Measurements from ENCODE around the gene GRAP2.

GRCh38 chr22:39877079-39877845 lies 23.6 kb upstream of the GRAP2 start:
- TF ChIP-seq, protein P1, sequence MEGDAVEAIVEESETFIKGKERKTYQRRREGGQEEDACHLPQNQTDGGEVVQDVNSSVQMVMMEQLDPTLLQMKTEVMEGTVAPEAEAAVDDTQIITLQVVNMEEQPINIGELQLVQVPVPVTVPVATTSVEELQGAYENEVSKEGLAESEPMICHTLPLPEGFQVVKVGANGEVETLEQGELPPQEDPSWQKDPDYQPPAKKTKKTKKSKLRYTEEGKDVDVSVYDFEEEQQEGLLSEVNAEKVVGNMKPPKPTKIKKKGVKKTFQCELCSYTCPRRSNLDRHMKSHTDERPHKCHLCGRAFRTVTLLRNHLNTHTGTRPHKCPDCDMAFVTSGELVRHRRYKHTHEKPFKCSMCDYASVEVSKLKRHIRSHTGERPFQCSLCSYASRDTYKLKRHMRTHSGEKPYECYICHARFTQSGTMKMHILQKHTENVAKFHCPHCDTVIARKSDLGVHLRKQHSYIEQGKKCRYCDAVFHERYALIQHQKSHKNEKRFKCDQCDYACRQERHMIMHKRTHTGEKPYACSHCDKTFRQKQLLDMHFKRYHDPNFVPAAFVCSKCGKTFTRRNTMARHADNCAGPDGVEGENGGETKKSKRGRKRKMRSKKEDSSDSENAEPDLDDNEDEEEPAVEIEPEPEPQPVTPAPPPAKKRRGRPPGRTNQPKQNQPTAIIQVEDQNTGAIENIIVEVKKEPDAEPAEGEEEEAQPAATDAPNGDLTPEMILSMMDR (IDR thresholded peaks at IDR 0.05 in 2 of 3, conservative IDR thresholded peaks at IDR 0.05 in 1 of 3; ENCODE audit: borderline replicate concordance in 1 of 3, insufficient read depth in 1 of 3, low read depth in 2 of 3, low read length in 2 of 3): no peak
- TF ChIP-seq, protein P2, sequence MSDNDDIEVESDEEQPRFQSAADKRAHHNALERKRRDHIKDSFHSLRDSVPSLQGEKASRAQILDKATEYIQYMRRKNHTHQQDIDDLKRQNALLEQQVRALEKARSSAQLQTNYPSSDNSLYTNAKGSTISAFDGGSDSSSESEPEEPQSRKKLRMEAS (IDR thresholded peaks at IDR 0.05): no peak
- no peak for TF ChIP-seq YY1 (IDR thresholded peaks at IDR 0.05; ENCODE audit: extremely low read depth, insufficient replicate concordance, low read depth, low read length)
- TF ChIP-seq JUND (IDR thresholded peaks at IDR 0.05): no peak
- TF ChIP-seq TCF7L2 (IDR thresholded peaks at IDR 0.05; ENCODE audit: borderline replicate concordance, extremely low read depth, insufficient read depth, insufficient read length): no peak
- no peak for TF ChIP-seq ZNF274 (IDR thresholded peaks at IDR 0.05; ENCODE audit: low read depth, low read length)
- no peak for TF ChIP-seq POLR2AphosphoS5 (IDR thresholded peaks at IDR 0.05; ENCODE audit: low read depth, low read length)
- TF ChIP-seq, protein P3, sequence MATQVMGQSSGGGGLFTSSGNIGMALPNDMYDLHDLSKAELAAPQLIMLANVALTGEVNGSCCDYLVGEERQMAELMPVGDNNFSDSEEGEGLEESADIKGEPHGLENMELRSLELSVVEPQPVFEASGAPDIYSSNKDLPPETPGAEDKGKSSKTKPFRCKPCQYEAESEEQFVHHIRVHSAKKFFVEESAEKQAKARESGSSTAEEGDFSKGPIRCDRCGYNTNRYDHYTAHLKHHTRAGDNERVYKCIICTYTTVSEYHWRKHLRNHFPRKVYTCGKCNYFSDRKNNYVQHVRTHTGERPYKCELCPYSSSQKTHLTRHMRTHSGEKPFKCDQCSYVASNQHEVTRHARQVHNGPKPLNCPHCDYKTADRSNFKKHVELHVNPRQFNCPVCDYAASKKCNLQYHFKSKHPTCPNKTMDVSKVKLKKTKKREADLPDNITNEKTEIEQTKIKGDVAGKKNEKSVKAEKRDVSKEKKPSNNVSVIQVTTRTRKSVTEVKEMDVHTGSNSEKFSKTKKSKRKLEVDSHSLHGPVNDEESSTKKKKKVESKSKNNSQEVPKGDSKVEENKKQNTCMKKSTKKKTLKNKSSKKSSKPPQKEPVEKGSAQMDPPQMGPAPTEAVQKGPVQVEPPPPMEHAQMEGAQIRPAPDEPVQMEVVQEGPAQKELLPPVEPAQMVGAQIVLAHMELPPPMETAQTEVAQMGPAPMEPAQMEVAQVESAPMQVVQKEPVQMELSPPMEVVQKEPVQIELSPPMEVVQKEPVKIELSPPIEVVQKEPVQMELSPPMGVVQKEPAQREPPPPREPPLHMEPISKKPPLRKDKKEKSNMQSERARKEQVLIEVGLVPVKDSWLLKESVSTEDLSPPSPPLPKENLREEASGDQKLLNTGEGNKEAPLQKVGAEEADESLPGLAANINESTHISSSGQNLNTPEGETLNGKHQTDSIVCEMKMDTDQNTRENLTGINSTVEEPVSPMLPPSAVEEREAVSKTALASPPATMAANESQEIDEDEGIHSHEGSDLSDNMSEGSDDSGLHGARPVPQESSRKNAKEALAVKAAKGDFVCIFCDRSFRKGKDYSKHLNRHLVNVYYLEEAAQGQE (IDR thresholded peaks at IDR 0.05; ENCODE audit: low read depth): no peak
- TF ChIP-seq EZH2phosphoT487 (IDR thresholded peaks at IDR 0.05; ENCODE audit: borderline replicate concordance): no peak
- no peak for TF ChIP-seq RAD21 (IDR thresholded peaks at IDR 0.05; ENCODE audit: low read depth)
- no peak for TF ChIP-seq POLR2A (IDR thresholded peaks at IDR 0.05; ENCODE audit: borderline replicate concordance, extremely low read depth, insufficient read depth, insufficient read length)
